Urothelium cell line (cell line): ENCODE data around the gene NKX1-1.
"Not testable (repeated sequence)": the region's sequence is repeated elsewhere in the genome, so short reads cannot be mapped to it uniquely, and the experiment has no call there.

Experiments used
- DNase-seq: peaks from one replicate; pipeline ENCODE4 v3.0.0; 2011; ENCODE audit warnings: low spot score, mixed read lengths
- FAIRE-seq: peaks from 2 replicates; lab custom pipeline; 2011; peaks lifted over from hg19 to GRCh38; lab: Jason Lieb, UNC

NKX1-1 gene

GRCh38 chr4:1393866-1394265 is 12.4 kb downstream of the NKX1-1 start:
- no peak for FAIRE-seq
- no peak for DNase-seq

- not testable (repeated sequence) for FAIRE-seq, DNase-seq
Measured at GRCh38 chr4:1393363-1393762, 12.9 kb downstream of the NKX1-1 start.

- no peak for DNase-seq
- FAIRE-seq = no peak
Measured at GRCh38 chr4:1385373-1386340, 20.6 kb downstream of the NKX1-1 start.

GRCh38 chr4:1384675-1385372 is 21.4 kb downstream of the NKX1-1 start:
- DNase-seq = no peak

GRCh38 chr4:1383728-1384591 is 22.3 kb downstream of the NKX1-1 start:
- DNase-seq = no peak
- FAIRE-seq = no peak

More at GRCh38 chr4:1384675-1385372, 21.4 kb downstream of the NKX1-1 start:
- no peak for FAIRE-seq

GRCh38 chr4:1382776-1383727 is 23.2 kb downstream of the NKX1-1 start:
- DNase-seq = no peak
- FAIRE-seq = no peak

- no peak for FAIRE-seq
- no peak for DNase-seq
Measured at GRCh38 chr4:1381944-1382541, 24.2 kb downstream of the NKX1-1 start.

GRCh38 chr4:1381181-1381621 is 25.0 kb downstream of the NKX1-1 start:
- FAIRE-seq (no peak), DNase-seq (no peak)

GRCh38 chr4:1380368-1381151 is 25.7 kb downstream of the NKX1-1 start:
- no peak for FAIRE-seq
- no peak for DNase-seq

- DNase-seq (no peak), FAIRE-seq (no peak)
Measured at GRCh38 chr4:1379801-1380331, 26.4 kb downstream of the NKX1-1 start.

GRCh38 chr4:1379351-1379781 is 26.9 kb downstream of the NKX1-1 start:
- no peak for FAIRE-seq
- DNase-seq = no peak

- FAIRE-seq (no peak), DNase-seq (no peak)
Measured at GRCh38 chr4:1378559-1379231, 27.5 kb downstream of the NKX1-1 start.

GRCh38 chr4:1377606-1378261 is 28.5 kb downstream of the NKX1-1 start:
- DNase-seq (no peak), FAIRE-seq (no peak)

GRCh38 chr4:1376841-1377605 is 29.2 kb downstream of the NKX1-1 start:
- FAIRE-seq (no peak), DNase-seq (no peak)

- FAIRE-seq (no peak), DNase-seq (no peak)
Measured at GRCh38 chr4:1376391-1376840, 29.8 kb downstream of the NKX1-1 start.

- DNase-seq = no peak
- no peak for FAIRE-seq
Measured at GRCh38 chr4:1375761-1376322, 30.4 kb downstream of the NKX1-1 start.
